ENCODE data around the gene ATP2A1. TPM values are rescaled to one million over a fixed set of nuclear protein-coding genes. Genes with fewer than 3 reads are reported as not detected.

ATP2A1 gene
- total and polyA plus RNA-seq, 4 donors = 0.34 to 0.92 (median 0.44) TPM

DNA sequence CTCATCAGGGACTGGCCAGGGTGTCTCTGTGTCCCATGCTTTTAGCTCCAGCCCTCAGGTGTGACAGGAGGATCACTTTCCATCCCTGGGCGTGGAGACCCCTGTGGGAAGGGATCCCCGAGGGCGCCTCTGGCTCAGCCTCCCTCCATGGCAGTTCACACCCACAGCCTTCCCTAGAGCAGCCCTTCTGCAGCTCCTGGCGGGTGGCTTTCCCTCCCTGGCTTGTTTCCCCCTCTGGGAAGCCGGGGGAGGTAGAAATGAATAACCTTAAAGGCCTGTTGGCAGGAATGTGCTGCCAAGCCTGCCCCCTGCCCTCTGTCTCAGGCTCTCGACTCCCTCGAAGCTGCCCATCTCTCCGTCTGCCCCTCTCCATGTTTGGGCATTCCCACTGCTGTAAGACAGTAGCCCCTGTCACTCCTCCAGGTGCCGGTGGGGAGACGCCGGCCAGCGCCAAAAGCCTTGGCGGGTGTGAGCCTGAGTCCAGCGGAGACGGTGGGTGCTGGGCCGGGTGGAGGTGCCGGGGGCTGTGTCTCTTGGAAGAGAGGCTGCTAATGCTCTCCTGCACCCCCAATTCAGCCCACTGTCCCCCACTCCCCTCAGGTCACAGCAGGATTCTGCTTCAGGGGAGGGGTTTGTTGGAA lies 2.1 kb upstream of the ATP2A1 start:
- no peak for ATAC-seq (ENCODE audit: insufficient read depth, low FRiP score)
- 70 to 83% methylated on average over 17 of the region's 17 CpGs for WGBS, 2 donors

DNA sequence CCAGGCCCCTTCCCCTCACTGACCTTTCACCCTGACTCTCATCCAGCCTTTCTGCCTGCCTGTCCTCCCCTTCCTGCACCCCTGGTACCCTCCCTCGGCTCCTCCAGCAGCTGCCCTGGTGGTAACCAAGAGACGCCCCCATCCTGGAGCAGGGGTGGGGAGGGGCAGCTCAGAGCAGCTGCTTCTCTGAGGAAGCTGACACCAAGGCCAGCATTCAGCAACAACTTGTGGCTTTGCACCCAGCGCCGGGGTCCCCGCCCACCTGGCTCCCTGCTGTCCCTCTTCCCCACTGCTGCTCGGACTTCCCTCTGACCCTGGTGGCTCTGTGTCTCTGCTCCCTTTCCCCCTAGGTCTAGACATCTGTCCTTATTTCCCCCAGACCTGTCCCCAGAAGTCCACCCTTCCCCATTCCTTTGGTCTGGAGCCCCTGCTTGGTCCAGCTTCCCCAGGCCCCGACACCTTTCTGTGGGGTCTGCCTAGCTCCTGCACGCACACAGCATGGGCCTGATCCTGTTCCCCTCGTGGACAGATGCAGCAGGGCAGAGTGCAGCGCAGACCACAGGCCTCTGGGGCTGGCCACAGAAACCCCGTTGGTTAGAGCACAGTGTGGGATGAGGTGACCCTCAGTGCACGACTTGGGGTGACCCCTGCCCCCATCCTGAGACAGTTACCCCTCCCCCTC lies 1.2 kb upstream of the ATP2A1 start:
- peaks cover 0 to 5% (median 0%) of the 10 kb centered on the region in 3 donors for H3K27me3 ChIP-seq (ENCODE audit: control insufficient read depth in 3 of 3, insufficient read depth in 3 of 3, low read length in 2 of 3)
- no peak for DNase-seq
- TF ChIP-seq, protein P1, sequence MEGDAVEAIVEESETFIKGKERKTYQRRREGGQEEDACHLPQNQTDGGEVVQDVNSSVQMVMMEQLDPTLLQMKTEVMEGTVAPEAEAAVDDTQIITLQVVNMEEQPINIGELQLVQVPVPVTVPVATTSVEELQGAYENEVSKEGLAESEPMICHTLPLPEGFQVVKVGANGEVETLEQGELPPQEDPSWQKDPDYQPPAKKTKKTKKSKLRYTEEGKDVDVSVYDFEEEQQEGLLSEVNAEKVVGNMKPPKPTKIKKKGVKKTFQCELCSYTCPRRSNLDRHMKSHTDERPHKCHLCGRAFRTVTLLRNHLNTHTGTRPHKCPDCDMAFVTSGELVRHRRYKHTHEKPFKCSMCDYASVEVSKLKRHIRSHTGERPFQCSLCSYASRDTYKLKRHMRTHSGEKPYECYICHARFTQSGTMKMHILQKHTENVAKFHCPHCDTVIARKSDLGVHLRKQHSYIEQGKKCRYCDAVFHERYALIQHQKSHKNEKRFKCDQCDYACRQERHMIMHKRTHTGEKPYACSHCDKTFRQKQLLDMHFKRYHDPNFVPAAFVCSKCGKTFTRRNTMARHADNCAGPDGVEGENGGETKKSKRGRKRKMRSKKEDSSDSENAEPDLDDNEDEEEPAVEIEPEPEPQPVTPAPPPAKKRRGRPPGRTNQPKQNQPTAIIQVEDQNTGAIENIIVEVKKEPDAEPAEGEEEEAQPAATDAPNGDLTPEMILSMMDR (IDR thresholded peaks at IDR 0.05; ENCODE audit: control extremely low read depth, extremely low read depth) = no peak
- no peak overlapping the region for H3K27ac ChIP-seq (ENCODE audit: low read depth in 1 of 2, low read length in 1 of 2)
- ATAC-seq (ENCODE audit: insufficient read depth, low FRiP score) = no peak
- 48 to 53% methylated on average over 12 of the region's 12 CpGs for WGBS, 2 donors
- H3K4me3 ChIP-seq = no peak overlapping the region
- peaks cover 4 to 19% (median 9%) of the 10 kb centered on the region in 4 donors for H3K36me3 ChIP-seq (ENCODE audit: control insufficient read depth in 4 of 4, insufficient read depth in 4 of 4, low read length in 4 of 4)
- peaks cover 0 to 24% (median 6%) of the 10 kb centered on the region in 5 donors for H3K4me1 ChIP-seq (ENCODE audit: control insufficient read depth in 5 of 5, insufficient read depth in 5 of 5, low read length in 5 of 5)
- H3K9me3 ChIP-seq (ENCODE audit: control insufficient read depth in 4 of 4, insufficient read depth in 3 of 4, low read length in 3 of 4) = no peaks in the 10 kb centered on the region
- H3K9ac ChIP-seq (ENCODE audit: insufficient read depth in 1 of 2, low read length in 2 of 2) = no peak overlapping the region

More for the DNA sequence above, 2.1 kb upstream of the ATP2A1 start:
- no peak overlapping the region for H3K9ac ChIP-seq (ENCODE audit: insufficient read depth in 1 of 2, low read length in 2 of 2)
- H3K4me1 ChIP-seq (ENCODE audit: control insufficient read depth in 5 of 5, insufficient read depth in 5 of 5, low read length in 5 of 5) = peaks cover 0 to 24% (median 6%) of the 10 kb centered on the region in 5 donors
- H3K27me3 ChIP-seq (ENCODE audit: control insufficient read depth in 3 of 3, insufficient read depth in 3 of 3, low read length in 2 of 3) = peaks cover 0 to 4% (median 0%) of the 10 kb centered on the region in 3 donors
- no peak for DNase-seq
- TF ChIP-seq, protein P1 (IDR thresholded peaks at IDR 0.05; ENCODE audit: control extremely low read depth, extremely low read depth) = no peak
- no peak overlapping the region for H3K27ac ChIP-seq (ENCODE audit: low read depth in 1 of 2, low read length in 1 of 2)
- H3K36me3 ChIP-seq (ENCODE audit: control insufficient read depth in 4 of 4, insufficient read depth in 4 of 4, low read length in 4 of 4) = peaks cover 8 to 27% (median 10%) of the 10 kb centered on the region in 4 donors
- no peaks in the 10 kb centered on the region for H3K9me3 ChIP-seq (ENCODE audit: control insufficient read depth in 4 of 4, insufficient read depth in 3 of 4, low read length in 3 of 4)
- H3K4me3 ChIP-seq = no peak overlapping the region

DNA sequence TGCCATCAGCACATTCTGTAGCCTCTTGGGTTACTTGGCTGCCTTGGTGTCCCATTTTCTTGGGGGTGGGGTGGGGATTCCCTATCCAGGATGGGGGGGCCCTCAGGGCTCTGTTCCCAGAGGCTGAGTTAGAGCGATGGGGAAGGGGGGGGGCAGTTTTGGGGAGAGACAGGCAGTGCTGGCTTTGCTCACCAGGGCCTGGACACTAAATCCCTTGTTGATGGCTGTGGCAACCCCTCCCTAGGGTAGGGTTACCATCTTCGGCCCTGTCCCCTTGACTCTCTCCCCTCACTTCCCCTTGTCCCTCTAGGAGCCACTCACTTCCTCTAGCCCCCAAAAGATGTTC lies 660 bp upstream of the ATP2A1 start:
- Histone ChIP-seq H3K36me3 (ENCODE audit: control insufficient read depth in 4 of 4, insufficient read depth in 4 of 4, low read length in 4 of 4) (peaks cover under 1 to 14% (median 9%) of the 10 kb centered on the region in 4 donors), H3K9ac (ENCODE audit: insufficient read depth in 1 of 2, low read length in 2 of 2) (no peak overlapping the region), H3K9me3 (ENCODE audit: control insufficient read depth in 4 of 4, insufficient read depth in 3 of 4, low read length in 3 of 4) (no peaks in the 10 kb centered on the region), H3K27me3 (ENCODE audit: control insufficient read depth in 3 of 3, insufficient read depth in 3 of 3, low read length in 2 of 3) (peaks cover 0 to 5% (median 0%) of the 10 kb centered on the region in 3 donors), H3K27ac (ENCODE audit: low read depth in 1 of 2, low read length in 1 of 2) (no peak overlapping the region), H3K4me3 (no peak overlapping the region), H3K4me1 (ENCODE audit: control insufficient read depth in 5 of 5, insufficient read depth in 5 of 5, low read length in 5 of 5) (peaks cover 0 to 24% (median 6%) of the 10 kb centered on the region in 5 donors)
- ATAC-seq (ENCODE audit: insufficient read depth, low FRiP score) (no peak), DNase-seq (no peak)
- WGBS, 2 donors = 73 to 74% methylated on average over 2 of the region's 2 CpGs
- TF ChIP-seq, protein P1 (IDR thresholded peaks at IDR 0.05; ENCODE audit: control extremely low read depth, extremely low read depth) = no peak
